ENCODE data around the gene BRSK1.
"Not testable (repeated sequence)": the region's sequence is repeated elsewhere in the genome, so short reads cannot be mapped to it uniquely, and the experiment has no call there.

BRSK1 gene

DNA sequence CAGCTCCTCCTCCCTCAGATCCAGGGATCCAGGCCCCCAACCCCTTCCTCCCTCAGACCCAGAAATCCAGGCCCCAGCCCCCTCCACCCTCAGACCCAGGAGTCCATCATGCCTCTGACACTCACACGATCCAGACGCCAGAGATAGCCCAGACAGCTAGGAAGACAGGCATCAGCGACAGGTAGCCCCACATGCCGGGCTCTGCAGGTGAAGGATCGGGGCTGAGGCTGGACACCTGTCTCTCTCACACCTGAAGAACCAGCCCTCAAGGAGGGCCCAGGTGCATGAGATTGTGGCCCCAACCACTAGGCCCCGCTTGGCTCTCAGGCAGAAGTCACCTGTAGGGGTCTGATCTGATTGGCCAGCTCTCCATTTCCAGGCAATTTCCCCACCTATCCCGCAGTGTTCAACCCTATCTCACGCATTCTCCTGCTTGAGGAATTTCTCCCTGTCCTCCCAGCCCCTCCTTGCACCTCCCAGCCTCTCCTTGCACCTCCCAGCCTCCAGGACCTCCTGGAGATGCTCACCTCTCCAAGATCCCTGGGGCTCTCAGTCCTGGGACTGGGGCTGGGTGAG, 37.1 kb downstream of the BRSK1 start:
- H3K27ac ChIP-seq = no peak overlapping the region
- no peak for DNase-seq (ENCODE audit: low read depth, low spot score)

GRCh38 chr19:55321466-55322137, 37.8 kb downstream of the BRSK1 start:
- no peak for DNase-seq (ENCODE audit: low read depth, low spot score)
- H3K27ac ChIP-seq = no peak overlapping the region

- DNase-seq (ENCODE audit: low read depth, low spot score) = no peak
- H3K27ac ChIP-seq = no peak overlapping the region
Observed at GRCh38 chr19:55322204-55322885, 38.5 kb downstream of the BRSK1 start.

DNA sequence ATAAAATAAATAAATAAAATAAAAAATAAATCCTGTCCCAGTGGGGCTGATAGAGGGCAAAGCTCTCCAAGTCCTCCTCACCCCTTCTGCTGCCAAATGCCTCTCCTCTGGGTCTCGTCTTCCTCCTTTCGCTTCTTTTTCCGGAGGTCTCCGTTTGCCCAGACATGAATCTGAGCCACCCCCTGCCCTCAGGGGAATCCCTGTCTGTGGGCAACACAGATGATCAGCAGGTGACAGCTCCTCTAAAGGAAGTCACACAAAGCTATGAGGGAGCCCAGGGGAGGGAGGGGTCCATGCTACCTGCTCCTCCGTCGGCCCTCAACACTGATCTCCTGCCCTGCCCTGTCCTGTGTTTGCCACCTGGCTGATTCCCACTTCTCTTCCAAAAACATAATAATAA, 40.9 kb downstream of the BRSK1 start:
- DNase-seq (ENCODE audit: low read depth, low spot score) = no peak
- H3K27ac ChIP-seq = no peak overlapping the region

DNA sequence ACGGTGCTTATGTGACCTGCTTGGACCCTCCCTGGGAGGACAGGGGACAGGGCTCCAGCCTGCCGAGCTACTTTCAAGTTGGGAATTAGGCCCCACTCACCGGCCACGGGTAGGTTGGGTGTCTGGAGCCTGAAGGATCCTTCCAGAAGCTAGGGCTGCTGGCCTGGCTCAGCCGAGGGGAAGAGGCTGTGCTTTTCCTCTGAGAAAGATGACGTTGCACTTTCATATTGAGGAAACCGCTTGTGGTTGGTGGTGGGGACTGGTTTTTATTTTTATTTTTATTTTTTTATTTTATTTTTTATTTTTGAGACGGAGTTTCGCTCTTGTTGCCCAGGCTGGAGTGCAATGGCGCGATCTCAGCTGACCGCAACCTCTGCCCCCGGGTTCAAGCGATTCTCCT, 41.4 kb downstream of the BRSK1 start, which contains the start of gene TMEM150B:
Gene TMEM150B, minus strand, starts transcription at position 170 of the 400 bp plus-strand sequence. CDS start 4,305 bp downstream, outside the sequence.
- no peak within 1 kb of the TSS for H3K27ac ChIP-seq
- DNase-seq (ENCODE audit: low read depth, low spot score) = no peak

DNA sequence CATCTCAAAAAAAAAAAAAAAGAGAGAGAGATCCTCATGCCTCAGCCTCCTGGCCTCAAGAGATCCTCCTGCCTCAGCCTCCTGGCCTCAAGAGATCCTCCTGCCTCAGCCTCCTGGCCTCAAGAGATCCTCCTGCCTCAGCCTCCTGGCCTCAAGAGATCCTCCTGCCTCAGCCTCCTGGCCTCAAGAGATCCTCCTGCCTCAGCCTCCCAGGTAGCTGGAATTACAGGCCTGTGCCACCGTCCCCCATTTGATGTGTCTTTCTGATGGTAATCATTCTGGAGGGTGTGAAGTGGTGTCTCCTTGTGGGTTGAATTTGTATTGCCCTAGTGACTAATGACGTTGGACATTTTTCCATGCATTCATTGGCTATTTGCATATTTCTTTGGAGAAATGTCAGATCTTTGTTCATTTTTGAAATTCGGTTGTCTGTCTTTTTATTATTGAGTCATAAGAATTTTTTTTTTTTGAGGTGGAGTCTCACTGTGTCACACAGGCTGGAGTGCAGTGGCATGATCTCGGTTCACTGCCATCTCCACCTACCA, 45.0 kb downstream of the BRSK1 start:
- H3K27ac ChIP-seq; DNase-seq (ENCODE audit: low read depth, low spot score): not testable (repeated sequence)

- H3K27ac ChIP-seq; DNase-seq (ENCODE audit: low read depth, low spot score): not testable (repeated sequence)
Observed at GRCh38 chr19:55329791-55330190, 46.0 kb downstream of the BRSK1 start.

- no peak for DNase-seq (ENCODE audit: low read depth, low spot score)
Observed at GRCh38 chr19:55333870-55334269, 50.1 kb downstream of the BRSK1 start.

DNA sequence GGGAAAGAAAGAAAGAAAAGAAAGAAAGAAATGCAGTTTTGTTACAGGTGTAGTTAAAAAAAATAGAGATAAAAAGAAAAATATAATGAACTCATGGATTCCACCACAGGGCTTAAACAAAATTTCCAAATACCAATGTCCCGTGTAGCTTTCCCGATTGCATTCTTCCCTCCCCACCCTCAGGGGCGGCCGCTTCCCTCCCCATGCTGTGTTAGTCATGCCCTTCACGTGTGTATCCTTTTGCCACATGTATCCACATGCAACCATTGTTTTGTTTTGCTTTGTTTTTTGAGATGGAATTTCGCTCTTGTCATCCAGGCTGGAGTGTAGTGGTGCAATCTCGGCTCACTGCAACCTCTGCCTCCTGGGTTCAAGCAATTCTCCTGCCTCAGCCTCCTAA, 52.3 kb downstream of the BRSK1 start:
- H3K27ac ChIP-seq = peak overlapping the region; percentile 52
- DNase-seq (ENCODE audit: low read depth, low spot score) = peak; percentile 79

More at GRCh38 chr19:55333870-55334269, 50.1 kb downstream of the BRSK1 start:
- H3K27ac ChIP-seq = no peak overlapping the region

GRCh38 chr19:55339105-55339888, 55.5 kb downstream of the BRSK1 start, which contains the start of gene KMT5C:
KMT5C (plus strand) TSS chr19:55339876; CDS start chr19:55341937, 2,061 bp downstream.
- peak; percentile 99 for DNase-seq (ENCODE audit: low read depth, low spot score)
- peak within 1 kb of the TSS; percentile 100 for H3K27ac ChIP-seq

GRCh38 chr19:55339889-55340783, 56.3 kb downstream of the BRSK1 start:
- H3K27ac ChIP-seq = peak overlapping the region; percentile 100
- no peak for DNase-seq (ENCODE audit: low read depth, low spot score)

DNA sequence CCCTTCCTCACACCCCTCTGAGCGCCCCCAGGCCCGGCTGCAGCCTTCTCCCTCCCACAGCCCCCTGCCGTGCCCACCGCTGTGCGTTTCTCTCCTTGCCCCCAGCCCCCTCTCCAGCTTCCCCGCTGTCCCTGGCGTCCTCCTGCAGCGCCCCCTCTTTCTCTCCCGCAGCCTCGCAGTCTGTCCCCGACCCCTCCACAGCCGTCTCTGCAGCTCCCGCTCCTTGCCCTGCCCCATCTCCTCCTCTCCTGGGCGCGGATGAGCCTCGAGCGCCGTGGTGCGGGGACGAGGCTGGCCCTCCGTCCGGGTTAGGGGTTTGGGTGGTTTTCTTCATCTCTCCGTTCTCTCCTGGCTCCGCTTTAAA, 57.0 kb downstream of the BRSK1 start:
- peak overlapping the region; percentile 100 for H3K27ac ChIP-seq
- DNase-seq (ENCODE audit: low read depth, low spot score) = no peak

GRCh38 chr19:55341171-55341588, 57.4 kb downstream of the BRSK1 start:
- peak overlapping the region; percentile 100 for H3K27ac ChIP-seq

DNA sequence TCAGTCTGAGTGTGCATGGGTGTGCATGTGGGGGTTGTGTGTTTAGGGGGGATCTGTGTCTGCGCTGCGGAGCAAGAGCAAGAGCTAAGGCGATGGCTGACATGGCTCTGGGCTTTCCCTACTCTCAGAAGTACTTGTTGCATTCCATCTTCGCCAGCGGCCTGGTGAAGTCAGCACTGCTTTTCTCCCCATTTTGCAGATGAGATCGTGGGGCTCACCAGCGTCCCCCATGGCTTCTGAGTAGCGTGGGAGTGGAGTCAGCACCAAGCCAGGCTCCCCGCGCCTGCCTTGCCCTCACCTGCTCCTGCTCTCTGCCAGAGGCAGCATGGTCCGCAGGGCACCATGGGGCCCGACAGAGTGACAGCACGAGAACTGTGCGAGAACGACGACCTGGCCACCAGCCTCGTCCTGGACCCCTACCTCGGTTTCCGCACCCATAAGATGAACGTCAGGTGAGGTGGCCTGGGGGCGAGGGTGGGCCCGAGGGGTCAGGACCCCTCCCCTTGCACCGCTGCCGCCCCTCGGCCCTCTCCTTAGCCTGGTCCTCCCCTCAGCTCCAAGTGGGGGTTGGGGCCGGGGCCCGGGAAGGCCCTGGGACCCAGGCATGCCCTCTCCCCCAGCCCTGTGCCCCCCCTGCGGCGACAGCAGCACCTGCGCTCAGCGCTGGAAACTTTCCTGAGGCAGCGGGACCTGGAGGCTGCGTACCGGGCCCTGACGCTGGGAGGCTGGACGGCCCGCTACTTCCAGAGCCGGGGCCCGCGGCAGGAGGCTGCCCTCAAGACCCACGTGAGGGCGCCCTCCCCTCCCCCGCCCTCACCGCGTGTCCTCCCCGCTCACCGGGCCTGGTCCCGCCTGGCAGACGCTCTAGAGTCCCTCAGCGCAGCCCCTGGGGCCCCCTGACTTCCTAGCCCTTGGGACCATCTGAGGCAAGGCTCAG, 58.1 kb downstream of the BRSK1 start:
- DNase-seq (ENCODE audit: low read depth, low spot score) = no peak
- no peak overlapping the region for H3K27ac ChIP-seq

More at GRCh38 chr19:55341171-55341588, 57.4 kb downstream of the BRSK1 start:
- DNase-seq (ENCODE audit: low read depth, low spot score) = no peak

GRCh38 chr19:55344444-55344843, 60.6 kb downstream of the BRSK1 start:
- no peak for DNase-seq (ENCODE audit: low read depth, low spot score)
- H3K27ac ChIP-seq = peak overlapping the region; percentile 26

GRCh38 chr19:55345101-55345817, 61.5 kb downstream of the BRSK1 start:
- peak overlapping the region; percentile 26 for H3K27ac ChIP-seq
- no peak for DNase-seq (ENCODE audit: low read depth, low spot score)

All from epithelial cell of prostate (primary cell).